ENCODE results near the gene INS. TPM values are rescaled to one million over a fixed set of nuclear protein-coding genes. Genes with fewer than 3 reads are reported as not detected.
"Not testable (repeated sequence)": the region's sequence is repeated elsewhere in the genome, so short reads cannot be mapped to it uniquely, and the experiment has no call there.

INS gene
- total RNA-seq, 1 experiment from 2014 or later = not detected

GRCh38 chr11:2132874-2133240 is 28.2 kb downstream of the INS start:
- DNase-seq (ENCODE audit: low spot score) = no peak

GRCh38 chr11:2132246-2132645 is 28.8 kb downstream of the INS start:
- no peak for DNase-seq (ENCODE audit: low spot score)

GRCh38 chr11:2131371-2132236 is 29.4 kb downstream of the INS start:
- no peak for DNase-seq (ENCODE audit: low spot score)

- DNase-seq (ENCODE audit: low spot score) = no peak
Observed at GRCh38 chr11:2130881-2131352, 30.1 kb downstream of the INS start.

- DNase-seq (ENCODE audit: low spot score) = no peak
Observed at GRCh38 chr11:2129699-2130366, 31.2 kb downstream of the INS start.

GRCh38 chr11:2129308-2129698 is 31.7 kb downstream of the INS start:
- DNase-seq (ENCODE audit: low spot score) = no peak

GRCh38 chr11:2128511-2129307 is 32.3 kb downstream of the INS start:
- DNase-seq (ENCODE audit: low spot score) = no peak

GRCh38 chr11:2128130-2128510 is 32.9 kb downstream of the INS start:
- DNase-seq (ENCODE audit: low spot score) = no peak

- no peak for DNase-seq (ENCODE audit: low spot score)
Observed at GRCh38 chr11:2127482-2128129, 33.4 kb downstream of the INS start.

- no peak for DNase-seq (ENCODE audit: low spot score)
Observed at GRCh38 chr11:2126520-2127085, 34.4 kb downstream of the INS start.

- not testable (repeated sequence) for DNase-seq (ENCODE audit: low spot score)
Observed at GRCh38 chr11:2124736-2125484, 36.1 kb downstream of the INS start.

- no peak for DNase-seq (ENCODE audit: low spot score)
Observed at GRCh38 chr11:2123628-2123960, 37.4 kb downstream of the INS start.

- DNase-seq (ENCODE audit: low spot score) = no peak
Observed at GRCh38 chr11:2122907-2123627, 37.9 kb downstream of the INS start.

- no peak for DNase-seq (ENCODE audit: low spot score)
Observed at GRCh38 chr11:2122222-2122906, 38.6 kb downstream of the INS start.

GRCh38 chr11:2121227-2122130 is 39.5 kb downstream of the INS start:
- no peak for DNase-seq (ENCODE audit: low spot score)

- no peak for DNase-seq (ENCODE audit: low spot score)
Observed at GRCh38 chr11:2120359-2121100, 40.5 kb downstream of the INS start.

GRCh38 chr11:2118677-2119076 is 42.3 kb downstream of the INS start:
- DNase-seq (ENCODE audit: low spot score) = no peak

- no peak for DNase-seq (ENCODE audit: low spot score)
Observed at GRCh38 chr11:2116680-2117079, 44.3 kb downstream of the INS start.
